Thyroid gland (tissue), 4 donors: ENCODE results near the gene PRPS1L1.

ENCODE experiments used
- CTCF ChIP-seq, 6 experiments: fragments of 200-600 bp in 3 of 6; fragments of 450-650 bp in 3 of 6; sonication (generic) in 3 of 6; IDR thresholded peaks; one replicate each; pipeline ENCODE4 v1.5.1; 2016 to 2019; ENCODE audit warnings: antibody characterized with exemption in 6 of 6, mild to moderate bottlenecking in 2 of 6, inconsistent platforms in 1 of 6, moderate library complexity in 1 of 6
- POLR2A ChIP-seq, 2 donors: fragments of 450-650 bp; IDR thresholded peaks; one replicate each; pipeline ENCODE4 v1.6.1; 2017; ENCODE audit warnings: antibody characterized with exemption in 2 of 2, mild to moderate bottlenecking in 2 of 2, moderate library complexity in 1 of 2

- no peak for TF ChIP-seq CTCF (IDR thresholded peaks at IDR 0.05)
- no peak for TF ChIP-seq POLR2A (IDR thresholded peaks at IDR 0.05)
Observed at GRCh38 chr7:17983221-17984062, 44.2 kb downstream of the PRPS1L1 start.
